HEK293 (cell line): ENCODE results near the gene C1orf146.

Experiments
- CTCF ChIA-PET: fragments of 350-600 bp; formaldehyde crosslinking; extraction: SDS; loops from one replicate; lab custom pipeline; 2021; ENCODE audit warnings: antibody characterized with exemption; lab: Yijun Ruan, JAX
- POLR2A ChIA-PET: fragments of 300-600 bp; formaldehyde crosslinking; extraction: SDS; loops from one replicate; lab custom pipeline; 2020; ENCODE audit warnings: antibody characterized with exemption, inconsistent platforms; lab: Yijun Ruan, JAX
- H3K27ac ChIP-seq: fragments of 200-500 bp; sonication (Bioruptor generic); 2 replicates; pipeline ENCODE4 v1.5.1; 2014; ENCODE audit warnings: low read depth, low read length, control low read depth, inconsistent platforms; ENCODE audit errors: extremely low read depth
- H3K36me3 ChIP-seq, 2 experiments: fragments of 200-500 bp in 1 of 2; sonication (Bioruptor generic) in 1 of 2; 1 replicate in 1 of 2; 2 replicates in 1 of 2; pipeline ENCODE4 v1.5.1; 2014 to 2017; ENCODE audit warnings: inconsistent platforms in 2 of 2, low read length in 2 of 2; ENCODE audit not compliant: control insufficient read depth in 2 of 2, insufficient read depth in 1 of 2
- H3K4me1 ChIP-seq: fragments of 200-500 bp; sonication (Bioruptor generic); 2 replicates; pipeline ENCODE4 v1.5.1; 2014; ENCODE audit warnings: mild to moderate bottlenecking, low read length, inconsistent platforms; ENCODE audit not compliant: control insufficient read depth, insufficient read depth
- H3K4me3 ChIP-seq: 2 replicates; pipeline ENCODE4 v1.5.1; 2011; ENCODE audit warnings: low read depth, mild to moderate bottlenecking, control low read depth, low read length, moderate library complexity
- H3K9me3 ChIP-seq: fragments of 200-500 bp; sonication (Bioruptor generic); 2 replicates; pipeline ENCODE4 v1.5.1; 2014; ENCODE audit warnings: low read depth, low read length, inconsistent platforms; ENCODE audit not compliant: control insufficient read depth, insufficient read depth
- ATF2 ChIP-seq: fragments of 450-650 bp; formaldehyde crosslinking; IDR thresholded peaks from 2 replicates; pipeline ENCODE4 v1.5.1; 2016; ENCODE audit warnings: missing biosample characterization, missing genetic modification characterization, low read depth
- BCL6B ChIP-seq: fragments of 450-650 bp; formaldehyde crosslinking; IDR thresholded peaks from 2 replicates; pipeline ENCODE4 v1.5.1; 2017; ENCODE audit warnings: missing biosample characterization, missing genetic modification characterization
- INSM2 ChIP-seq: fragments of 450-650 bp; formaldehyde crosslinking; IDR thresholded peaks from 2 replicates; pipeline ENCODE4 v1.5.1; 2016; ENCODE audit warnings: missing biosample characterization, missing genetic modification characterization
- KLF1 ChIP-seq: fragments of 450-650 bp; formaldehyde crosslinking; IDR thresholded peaks from 2 replicates; pipeline ENCODE4 v1.5.1; 2016; ENCODE audit warnings: missing biosample characterization, missing genetic modification characterization
- OVOL3 ChIP-seq: fragments of 450-650 bp; formaldehyde crosslinking; IDR thresholded peaks from 2 replicates; pipeline ENCODE4 v1.5.1; 2016; ENCODE audit warnings: missing biosample characterization, missing genetic modification characterization
- PRDM10 ChIP-seq: fragments of 450-650 bp; formaldehyde crosslinking; IDR thresholded peaks from 2 replicates; pipeline ENCODE4 v1.5.1; 2016; ENCODE audit warnings: missing biosample characterization, missing genetic modification characterization
- ZNF132 ChIP-seq: fragments of 450-650 bp; formaldehyde crosslinking; IDR thresholded peaks from 2 replicates; pipeline ENCODE4 v1.5.1; 2017; ENCODE audit warnings: missing biosample characterization, missing genetic modification characterization, borderline replicate concordance
- ZNF292 ChIP-seq: fragments of 450-650 bp; formaldehyde crosslinking; IDR thresholded peaks from 2 replicates; pipeline ENCODE4 v1.5.1; 2016; ENCODE audit warnings: low read depth, missing biosample characterization, missing genetic modification characterization, borderline replicate concordance
- ZNF404 ChIP-seq: fragments of 450-650 bp; formaldehyde crosslinking; IDR thresholded peaks from 2 replicates; pipeline ENCODE4 v1.5.1; 2017; ENCODE audit warnings: missing biosample characterization, missing genetic modification characterization
- ZNF416 ChIP-seq: fragments of 450-650 bp; formaldehyde crosslinking; IDR thresholded peaks from 2 replicates; pipeline ENCODE4 v1.5.1; 2016; ENCODE audit warnings: missing biosample characterization, missing genetic modification characterization
- ZNF514 ChIP-seq: fragments of 450-650 bp; formaldehyde crosslinking; IDR thresholded peaks from 2 replicates; pipeline ENCODE4 v1.5.1; 2016; ENCODE audit warnings: missing biosample characterization, missing genetic modification characterization
- ZNF692 ChIP-seq: fragments of 450-650 bp; formaldehyde crosslinking; IDR thresholded peaks from 2 replicates; pipeline ENCODE4 v1.5.1; 2016; ENCODE audit warnings: missing biosample characterization, missing genetic modification characterization
- ZNF76 ChIP-seq: fragments of 450-650 bp; formaldehyde crosslinking; IDR thresholded peaks from 2 replicates; pipeline ENCODE4; 2016; ENCODE audit warnings: low read depth, missing biosample characterization, missing genetic modification characterization, borderline replicate concordance
- ZNF776 ChIP-seq: fragments of 450-650 bp; formaldehyde crosslinking; IDR thresholded peaks from 2 replicates; pipeline ENCODE4 v1.5.0; 2017; ENCODE audit warnings: missing biosample characterization, missing genetic modification characterization, borderline replicate concordance
- ZNF777 ChIP-seq: fragments of 450-650 bp; formaldehyde crosslinking; IDR thresholded peaks from 2 replicates; pipeline ENCODE4 v1.5.1; 2017; ENCODE audit warnings: missing biosample characterization, missing genetic modification characterization, borderline replicate concordance

Gene C1orf146

GRCh38 chr1:92217721-92218120 lies at the start of gene C1orf146:
Gene C1orf146 (plus strand): TSS chr1:92217915. CDS start chr1:92231421, 13,506 bp downstream.
- ChIA-PET POLR2A (no interaction called here), CTCF (interaction anchor here (0.6 kb wide), 1 partner anchor 24 kb away, joined by 3 read pairs; no protein-coding TSS in a partner anchor)
- Histone ChIP-seq H3K4me1 (no peaks in the 10 kb centered on the region), H3K27ac (no peak within 1 kb of the TSS), H3K9me3 (no peaks in the 10 kb centered on the region)
- TF ChIP-seq BCL6B (no peak), ZNF692 (tag by site-specific recombination) (no peak), ZNF404 (tag by site-specific recombination) (no peak), ZNF776 (tag by site-specific recombination) (no peak), ZNF76 (tag by site-specific recombination) (no peak)
- TF ChIP-seq, all 188 proteins: peak for 0
- H3K4me3 ChIP-seq: no peak within 1 kb of the TSS
- no peaks in the 10 kb centered on the region for H3K36me3 ChIP-seq

GRCh38 chr1:92168657-92169056 lies 49.1 kb upstream of the C1orf146 start:
- H3K4me1 ChIP-seq: no peaks in the 10 kb centered on the region
- ChIA-PET CTCF (interaction anchor here (1.0 kb wide), 1 partner anchor 172 kb away, joined by 4 read pairs; no protein-coding TSS in a partner anchor), POLR2A (no interaction called here)
- TF ChIP-seq ATF2 (peak; percentile 89), ZNF777 (tag by site-specific recombination) (no peak)
- no peak overlapping the region for H3K4me3 ChIP-seq
- no peaks in the 10 kb centered on the region for H3K9me3 ChIP-seq
- H3K36me3 ChIP-seq: no peaks in the 10 kb centered on the region
- H3K27ac ChIP-seq: no peak overlapping the region

- Histone ChIP-seq H3K4me3 (no peak overlapping the region), H3K27ac (no peak overlapping the region), H3K9me3 (no peaks in the 10 kb centered on the region), H3K4me1 (no peaks in the 10 kb centered on the region), H3K36me3 (no peaks in the 10 kb centered on the region)
- CTCF ChIA-PET: interaction anchor here (1.0 kb wide), 1 partner anchor 173 kb away, joined by 4 read pairs; no protein-coding TSS in a partner anchor
- POLR2A ChIA-PET: no interaction called here
- TF ChIP-seq ZNF514: no peak
- TF ChIP-seq ZNF292 (tag by site-specific recombination): no peak
- no peak for TF ChIP-seq ZNF416 (tag by site-specific recombination)
- TF ChIP-seq PRDM10: peak; percentile 43
- no peak for TF ChIP-seq ZNF132 (tag by site-specific recombination)
- no peak for TF ChIP-seq KLF1
- TF ChIP-seq INSM2 (tag by site-specific recombination): no peak
- TF ChIP-seq OVOL3 (tag by site-specific recombination): no peak
These were observed 48.3 kb upstream of the C1orf146 start for GRCh38 chr1:92169214-92170005.
